ENCODE results near the gene FOXL2. TPM values are rescaled to one million over a fixed set of nuclear protein-coding genes. Genes with fewer than 3 reads are reported as not detected.

The FOXL2 gene
- total RNA-seq, 1 experiment from 2014 or later, result 12.7 TPM

DNA sequence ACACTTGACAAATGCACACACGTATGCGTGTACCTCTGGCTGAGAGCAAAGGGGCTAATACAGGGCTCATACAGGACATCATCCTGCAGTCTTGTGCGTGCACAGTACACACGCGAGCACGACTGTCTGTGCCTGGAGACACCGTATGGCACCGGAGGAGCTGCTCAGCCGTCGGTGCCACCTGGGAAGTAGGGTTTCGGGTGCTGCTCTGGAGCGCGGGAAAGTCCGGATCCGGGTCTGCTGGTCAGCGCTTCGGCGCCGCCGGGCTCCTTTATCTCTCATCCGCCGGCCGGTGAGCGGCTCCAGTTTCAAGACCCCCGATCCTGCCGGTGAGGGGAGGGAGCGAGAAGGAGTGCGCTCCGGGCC, 9.3 kb downstream of the FOXL2 start:
- no peaks in the 10 kb centered on the region for H3K9me3 ChIP-seq (ENCODE audit: control insufficient read depth, insufficient read depth, low read depth, low read length)
- DNase-seq (ENCODE audit: low read depth, low spot score) (no peak), ATAC-seq (no peak)
- TF ChIP-seq SIN3A (IDR thresholded peaks at IDR 0.05; ENCODE audit: borderline replicate concordance, insufficient read depth, low read depth, low read length) (no peak), POLR2AphosphoS5 (IDR thresholded peaks at IDR 0.05; ENCODE audit: low read depth, low read length) (no peak), TCF7L2 (IDR thresholded peaks at IDR 0.05; ENCODE audit: low read depth, low read length) (no peak)
- TF ChIP-seq, protein P1, sequence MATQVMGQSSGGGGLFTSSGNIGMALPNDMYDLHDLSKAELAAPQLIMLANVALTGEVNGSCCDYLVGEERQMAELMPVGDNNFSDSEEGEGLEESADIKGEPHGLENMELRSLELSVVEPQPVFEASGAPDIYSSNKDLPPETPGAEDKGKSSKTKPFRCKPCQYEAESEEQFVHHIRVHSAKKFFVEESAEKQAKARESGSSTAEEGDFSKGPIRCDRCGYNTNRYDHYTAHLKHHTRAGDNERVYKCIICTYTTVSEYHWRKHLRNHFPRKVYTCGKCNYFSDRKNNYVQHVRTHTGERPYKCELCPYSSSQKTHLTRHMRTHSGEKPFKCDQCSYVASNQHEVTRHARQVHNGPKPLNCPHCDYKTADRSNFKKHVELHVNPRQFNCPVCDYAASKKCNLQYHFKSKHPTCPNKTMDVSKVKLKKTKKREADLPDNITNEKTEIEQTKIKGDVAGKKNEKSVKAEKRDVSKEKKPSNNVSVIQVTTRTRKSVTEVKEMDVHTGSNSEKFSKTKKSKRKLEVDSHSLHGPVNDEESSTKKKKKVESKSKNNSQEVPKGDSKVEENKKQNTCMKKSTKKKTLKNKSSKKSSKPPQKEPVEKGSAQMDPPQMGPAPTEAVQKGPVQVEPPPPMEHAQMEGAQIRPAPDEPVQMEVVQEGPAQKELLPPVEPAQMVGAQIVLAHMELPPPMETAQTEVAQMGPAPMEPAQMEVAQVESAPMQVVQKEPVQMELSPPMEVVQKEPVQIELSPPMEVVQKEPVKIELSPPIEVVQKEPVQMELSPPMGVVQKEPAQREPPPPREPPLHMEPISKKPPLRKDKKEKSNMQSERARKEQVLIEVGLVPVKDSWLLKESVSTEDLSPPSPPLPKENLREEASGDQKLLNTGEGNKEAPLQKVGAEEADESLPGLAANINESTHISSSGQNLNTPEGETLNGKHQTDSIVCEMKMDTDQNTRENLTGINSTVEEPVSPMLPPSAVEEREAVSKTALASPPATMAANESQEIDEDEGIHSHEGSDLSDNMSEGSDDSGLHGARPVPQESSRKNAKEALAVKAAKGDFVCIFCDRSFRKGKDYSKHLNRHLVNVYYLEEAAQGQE (IDR thresholded peaks at IDR 0.05; ENCODE audit: insufficient read depth in 1 of 2, low read depth in 2 of 2, low read length in 1 of 2), result no peak
- TF ChIP-seq, protein P2, sequence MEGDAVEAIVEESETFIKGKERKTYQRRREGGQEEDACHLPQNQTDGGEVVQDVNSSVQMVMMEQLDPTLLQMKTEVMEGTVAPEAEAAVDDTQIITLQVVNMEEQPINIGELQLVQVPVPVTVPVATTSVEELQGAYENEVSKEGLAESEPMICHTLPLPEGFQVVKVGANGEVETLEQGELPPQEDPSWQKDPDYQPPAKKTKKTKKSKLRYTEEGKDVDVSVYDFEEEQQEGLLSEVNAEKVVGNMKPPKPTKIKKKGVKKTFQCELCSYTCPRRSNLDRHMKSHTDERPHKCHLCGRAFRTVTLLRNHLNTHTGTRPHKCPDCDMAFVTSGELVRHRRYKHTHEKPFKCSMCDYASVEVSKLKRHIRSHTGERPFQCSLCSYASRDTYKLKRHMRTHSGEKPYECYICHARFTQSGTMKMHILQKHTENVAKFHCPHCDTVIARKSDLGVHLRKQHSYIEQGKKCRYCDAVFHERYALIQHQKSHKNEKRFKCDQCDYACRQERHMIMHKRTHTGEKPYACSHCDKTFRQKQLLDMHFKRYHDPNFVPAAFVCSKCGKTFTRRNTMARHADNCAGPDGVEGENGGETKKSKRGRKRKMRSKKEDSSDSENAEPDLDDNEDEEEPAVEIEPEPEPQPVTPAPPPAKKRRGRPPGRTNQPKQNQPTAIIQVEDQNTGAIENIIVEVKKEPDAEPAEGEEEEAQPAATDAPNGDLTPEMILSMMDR (IDR thresholded peaks at IDR 0.05), result no peak
- ChIA-PET POLR2A (interaction anchor here (0.6 kb wide), 1 partner anchor 21 kb away, joined by 10 read pairs; no protein-coding TSS in a partner anchor), CTCF (no interaction called here)
- H3K27ac ChIP-seq (ENCODE audit: low read length), result no peak overlapping the region
- no peaks in the 10 kb centered on the region for H3K27me3 ChIP-seq (ENCODE audit: control insufficient read depth, insufficient read depth, low read length)
- peaks cover 19% of the 10 kb centered on the region for H3K4me1 ChIP-seq (ENCODE audit: control insufficient read depth, insufficient read depth, low read length)
- no TSS peak for BruUV-seq (replicated peaks)
- no peak overlapping the region for H3K4me3 ChIP-seq (ENCODE audit: low read depth in 2 of 2, low read length in 2 of 2)
- H3K36me3 ChIP-seq (ENCODE audit: control insufficient read depth, insufficient read depth, low read length), result no peaks in the 10 kb centered on the region
- in situ Hi-C loops (cut with HindIII; ENCODE audit: low pct_unique_long_range_greater_than_20kb, low sequenced_read_pairs), result no loop called here
- intact Hi-C loops (cut with micrococcal nuclease; ENCODE audit: unreplicated experiment), result no loop called here

DNA sequence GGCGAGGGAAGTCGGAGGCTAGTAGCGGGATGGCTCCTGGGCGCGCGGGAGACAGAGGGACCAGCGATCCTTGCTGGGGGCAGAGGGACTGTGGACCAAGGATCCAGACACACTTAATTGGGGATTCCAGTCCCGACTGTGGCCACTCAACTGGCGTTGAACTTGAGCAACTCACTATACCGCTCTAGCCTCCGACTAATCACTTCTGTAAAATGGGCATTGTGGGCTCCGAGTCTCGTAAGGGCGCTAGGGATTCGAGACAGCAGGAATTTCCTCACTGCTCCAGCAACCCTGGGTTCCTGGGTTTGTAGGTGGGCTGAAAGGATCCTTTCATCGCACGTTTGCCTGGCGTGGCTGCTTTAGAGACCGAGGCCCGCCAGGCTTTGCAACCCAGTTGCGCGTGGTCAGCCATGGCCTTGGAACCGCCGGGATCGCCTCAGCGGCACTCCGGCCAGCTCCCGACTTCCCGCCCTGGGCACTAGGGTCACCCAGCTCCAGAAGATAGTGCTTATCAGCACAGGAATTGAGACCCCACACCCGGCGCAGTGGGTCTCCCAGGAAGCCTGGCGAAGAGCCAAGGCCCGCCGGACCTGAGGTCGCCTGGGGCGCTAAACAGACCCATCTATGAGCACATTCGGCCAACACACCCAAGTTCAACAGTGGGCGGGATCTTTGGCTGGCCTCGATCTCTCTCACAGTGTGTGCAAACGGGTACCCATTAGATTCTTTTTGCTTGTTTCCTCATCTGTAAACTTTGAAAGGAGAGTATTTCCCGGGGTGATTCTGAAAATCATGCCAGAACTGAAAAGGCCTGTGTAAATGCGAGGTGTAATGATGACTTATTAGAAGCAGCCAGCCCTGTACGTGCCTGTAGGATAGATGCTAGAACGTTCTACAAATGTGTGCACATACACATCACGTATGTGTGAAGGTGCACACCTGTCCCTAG, 9.9 kb downstream of the FOXL2 start:
- Histone ChIP-seq H3K27me3 (ENCODE audit: control insufficient read depth, insufficient read depth, low read length) (no peaks in the 10 kb centered on the region), H3K4me3 (ENCODE audit: low read depth in 2 of 2, low read length in 2 of 2) (no peak overlapping the region; a peak in 2 of 4 replicates), H3K4me1 (ENCODE audit: control insufficient read depth, insufficient read depth, low read length) (peaks cover 14% of the 10 kb centered on the region), H3K27ac (ENCODE audit: low read length) (peak overlapping the region; percentile 75), H3K9me3 (ENCODE audit: control insufficient read depth, insufficient read depth, low read depth, low read length) (no peaks in the 10 kb centered on the region), H3K36me3 (ENCODE audit: control insufficient read depth, insufficient read depth, low read length) (no peaks in the 10 kb centered on the region)
- ATAC-seq (no peak), DNase-seq (ENCODE audit: low read depth, low spot score) (no peak)
- CTCF ChIA-PET, result interaction anchor here (0.6 to 1.5 kb wide), 6 partner anchors 10 to 392 kb away, joined by 3 to 33 read pairs (median 12); partner anchors contain the start of genes FOXL2 and FOXL2NB
- in situ Hi-C loops (cut with HindIII; ENCODE audit: low pct_unique_long_range_greater_than_20kb, low sequenced_read_pairs) (no loop called here), intact Hi-C loops (cut with micrococcal nuclease; ENCODE audit: unreplicated experiment) (no loop called here)
- POLR2A ChIA-PET, result interaction anchor here (0.6 kb wide), 1 partner anchor 20 kb away, joined by 10 read pairs; no protein-coding TSS in a partner anchor
- no TSS peak for BruUV-seq (replicated peaks)
- no peak for TF ChIP-seq SIN3A (IDR thresholded peaks at IDR 0.05; ENCODE audit: borderline replicate concordance, insufficient read depth, low read depth, low read length)

Data from Panc1 (cell line).